GDM1 (cell line): ENCODE measurements around the gene KATNAL1.

Source experiments
- DNase-seq: peaks from one replicate; lab custom pipeline; 2025; lab: John Stamatoyannopoulos, UW

Gene KATNAL1

GRCh38 chr13:30163441-30163840 lies 143.9 kb downstream of the KATNAL1 start:
- no peak for DNase-seq

GRCh38 chr13:30159446-30159839 lies 147.9 kb downstream of the KATNAL1 start:
- no peak for DNase-seq

DNA sequence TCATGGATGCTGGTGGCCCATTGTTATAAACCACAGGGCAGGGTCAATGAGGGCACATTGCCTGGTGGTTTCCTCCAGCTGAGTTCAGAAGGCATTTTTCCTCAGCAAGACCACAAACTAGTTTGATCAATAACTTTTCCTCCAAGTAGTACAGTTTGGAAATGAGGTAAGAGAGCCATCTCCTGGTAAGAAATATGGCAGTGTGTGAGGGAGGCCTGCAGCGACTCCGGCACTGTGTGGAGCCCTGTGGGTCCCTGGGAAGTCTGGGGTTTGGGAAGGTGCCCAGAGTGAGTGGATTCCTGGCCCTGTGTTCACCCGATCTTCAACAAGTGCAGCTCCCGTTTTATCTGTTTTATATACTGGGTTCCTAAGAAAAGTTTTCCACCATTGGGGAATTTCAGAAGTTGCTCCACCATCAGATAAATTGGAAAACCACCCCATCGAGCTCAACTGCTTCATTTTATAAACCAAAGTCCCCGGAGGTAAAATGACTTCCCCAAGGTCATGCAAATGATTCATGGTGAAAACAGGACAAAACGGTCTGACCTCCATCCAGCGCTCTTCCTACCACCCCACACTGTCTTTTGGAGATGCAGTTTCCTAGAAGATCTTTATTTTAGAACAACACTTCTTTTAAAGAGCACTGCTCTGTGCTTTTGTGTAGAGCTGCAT lies 148.4 kb downstream of the KATNAL1 start:
- DNase-seq, result no peak

- DNase-seq, result no peak
These were observed 149.7 kb downstream of the KATNAL1 start for GRCh38 chr13:30157616-30157993.

DNA sequence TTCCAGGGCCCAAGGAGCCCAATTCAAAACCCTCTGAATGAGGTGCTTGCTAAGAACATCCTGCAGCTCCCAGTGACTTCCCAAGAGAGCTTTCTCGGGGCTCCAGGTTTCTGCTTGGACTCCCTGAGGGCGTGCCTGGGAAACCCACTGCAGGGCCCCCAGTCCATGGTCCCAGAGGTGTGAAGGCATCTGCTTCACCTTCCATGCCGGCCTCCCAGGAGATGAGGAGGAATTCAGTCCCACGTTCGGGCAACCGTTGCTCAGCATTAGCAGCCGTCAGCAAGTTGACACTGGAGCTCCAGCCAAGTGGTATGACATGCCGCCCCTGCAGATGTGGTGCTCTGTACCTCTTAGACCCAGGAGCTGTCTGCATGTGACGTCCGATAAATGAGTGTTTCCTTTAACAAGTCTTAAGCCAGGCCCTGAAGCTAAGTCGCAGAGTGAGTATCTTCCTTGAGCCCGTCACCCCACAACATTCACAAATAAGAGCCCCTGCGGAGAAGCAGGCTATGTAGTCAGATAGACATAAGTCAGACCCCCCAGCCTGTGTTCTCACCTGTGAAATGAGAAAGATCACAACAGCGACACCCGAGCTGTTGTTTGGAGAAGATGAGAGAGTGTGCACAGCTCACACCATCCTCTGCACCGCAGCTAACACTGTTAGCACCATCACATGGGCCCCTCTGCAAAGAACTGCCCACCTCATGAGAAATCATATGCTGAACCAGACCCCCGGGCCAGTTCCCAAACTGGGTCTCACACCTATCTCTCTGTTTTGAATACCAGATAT lies 150.3 kb downstream of the KATNAL1 start:
- DNase-seq, result no peak

DNA sequence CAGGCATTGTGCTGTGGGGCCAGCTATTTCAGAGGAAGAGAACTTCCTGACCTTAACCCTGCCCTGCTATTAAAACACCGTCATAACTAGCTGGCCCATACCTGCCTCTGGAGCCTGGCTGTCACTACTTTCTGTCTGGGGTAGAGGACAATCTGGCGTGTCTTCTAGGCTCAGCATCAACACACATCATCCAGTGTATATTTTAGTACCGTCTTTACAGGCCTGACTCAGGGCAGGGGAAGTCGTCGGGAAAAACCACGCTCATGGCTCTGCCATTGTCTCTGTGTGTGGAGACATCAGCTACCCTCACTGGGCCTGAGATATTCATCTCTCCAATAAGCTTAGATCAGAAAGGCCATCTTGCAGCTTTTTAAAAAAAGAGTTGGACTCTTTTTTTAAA lies 151.1 kb downstream of the KATNAL1 start:
- DNase-seq, result no peak

- DNase-seq, result no peak
These were observed 152.4 kb downstream of the KATNAL1 start for GRCh38 chr13:30154931-30155330.

- DNase-seq, result no peak
These were observed 152.8 kb downstream of the KATNAL1 start for GRCh38 chr13:30154531-30154930.

- DNase-seq, result no peak
These were observed 153.6 kb downstream of the KATNAL1 start for GRCh38 chr13:30153545-30154426.
